NCI-H1048 (cell line): ENCODE measurements around the gene DMWD.
"Not testable (repeated sequence)": the region's sequence is repeated elsewhere in the genome, so short reads cannot be mapped to it uniquely, and the experiment has no call there.

ENCODE experiments used
- DNase-seq: peaks from one replicate; lab custom pipeline; 2025; lab: John Stamatoyannopoulos, UW

DMWD gene

DNA sequence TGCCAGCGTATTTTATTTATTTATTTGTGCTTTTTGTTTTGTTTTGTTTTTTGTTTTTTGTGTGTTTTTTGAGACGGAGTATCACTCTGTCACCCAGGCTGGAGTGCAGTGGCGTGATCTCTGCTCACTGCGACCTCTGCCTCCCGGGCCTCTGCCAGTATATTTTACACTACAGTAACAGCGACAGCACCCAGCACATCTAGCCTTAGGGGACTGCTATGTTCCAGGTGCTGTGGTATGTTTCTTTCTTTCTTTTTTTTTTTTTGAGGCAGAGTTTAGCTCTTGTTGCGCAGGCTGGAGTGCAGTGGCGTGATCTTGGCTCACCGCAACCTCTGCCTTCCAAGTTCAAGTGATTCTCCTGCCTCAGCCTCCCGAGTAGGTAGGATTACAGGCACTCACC is 41.2 kb downstream of the DMWD start:
- DNase-seq, result not testable (repeated sequence)

DNA sequence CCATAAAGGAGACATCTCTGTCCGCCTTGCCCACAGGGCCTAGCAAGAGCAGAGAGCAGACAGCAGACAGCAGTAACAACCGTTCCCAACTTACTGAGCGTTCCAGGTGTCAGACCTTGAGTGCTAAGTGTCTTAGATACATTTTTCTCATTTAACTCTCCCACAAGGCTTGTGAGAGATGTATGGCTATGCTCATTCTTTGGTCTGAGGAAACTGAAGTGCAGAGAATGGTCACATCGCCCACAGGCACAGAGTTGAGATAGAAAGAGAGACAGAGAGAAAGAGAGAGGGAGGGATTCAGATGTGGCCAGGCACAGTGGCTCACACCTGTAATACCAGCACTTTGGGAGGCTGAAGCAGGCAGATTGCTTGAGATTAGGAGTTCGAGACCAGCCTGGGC is 45.1 kb downstream of the DMWD start:
- DNase-seq, result no peak

DNA sequence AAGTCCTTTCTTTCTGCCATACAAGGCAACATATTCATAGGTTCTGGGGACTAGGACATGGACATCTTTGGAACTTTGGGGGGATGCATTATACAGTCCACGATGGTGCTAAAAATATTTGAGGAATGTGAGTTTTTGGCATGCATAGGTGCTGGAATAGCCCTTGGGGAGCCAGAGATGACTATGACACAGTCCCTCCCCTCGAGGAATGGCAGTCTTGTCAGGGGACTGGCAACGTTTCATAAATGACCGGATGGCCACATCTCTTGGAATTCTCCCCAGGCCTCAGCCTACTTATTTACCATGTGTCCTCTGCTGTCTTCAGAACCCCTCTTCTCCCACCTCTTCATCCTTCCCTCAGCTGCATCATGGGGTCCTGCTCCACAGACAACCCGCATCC is 45.8 kb downstream of the DMWD start:
- DNase-seq, result no peak

DNA sequence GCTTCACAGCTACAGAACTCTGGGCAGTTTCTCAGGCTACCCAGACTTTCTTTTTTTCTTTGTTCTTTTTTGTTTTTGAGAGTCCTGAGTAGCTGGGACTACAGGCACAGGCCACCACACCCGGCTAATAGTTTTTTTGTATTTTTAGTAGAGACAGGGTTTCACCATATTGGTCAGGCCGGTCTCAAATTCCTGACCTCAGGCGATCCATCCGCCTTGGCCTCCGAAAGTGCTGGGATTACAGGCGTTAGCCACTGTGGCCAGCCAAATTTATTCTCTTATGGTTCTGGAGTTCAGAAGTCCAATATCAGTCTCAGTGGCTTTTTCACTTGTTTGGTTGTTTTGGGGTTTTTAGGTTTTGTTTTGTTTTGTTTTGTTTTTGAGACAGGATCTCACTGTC is 47.0 kb downstream of the DMWD start:
- DNase-seq, result no peak

DNA sequence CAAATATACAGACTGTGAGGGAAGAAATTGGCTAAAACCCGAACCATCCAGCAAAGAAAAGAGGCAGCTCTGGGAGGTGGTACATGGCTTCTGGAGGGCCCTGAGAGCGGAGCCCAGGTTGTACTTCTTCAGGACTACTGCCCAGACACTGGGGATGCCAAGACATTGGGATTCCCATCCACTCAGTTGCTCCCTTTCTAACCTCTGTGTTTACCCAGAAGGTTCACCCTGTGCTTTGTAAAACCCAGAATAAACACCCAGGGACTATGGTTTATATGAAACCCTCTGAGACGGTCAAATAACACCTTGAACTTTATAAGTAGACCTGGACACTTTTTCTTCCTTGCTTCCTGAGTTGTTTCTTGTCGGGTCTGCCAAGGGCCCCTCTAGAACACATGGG is 49.7 kb downstream of the DMWD start:
- no peak for DNase-seq

DNA sequence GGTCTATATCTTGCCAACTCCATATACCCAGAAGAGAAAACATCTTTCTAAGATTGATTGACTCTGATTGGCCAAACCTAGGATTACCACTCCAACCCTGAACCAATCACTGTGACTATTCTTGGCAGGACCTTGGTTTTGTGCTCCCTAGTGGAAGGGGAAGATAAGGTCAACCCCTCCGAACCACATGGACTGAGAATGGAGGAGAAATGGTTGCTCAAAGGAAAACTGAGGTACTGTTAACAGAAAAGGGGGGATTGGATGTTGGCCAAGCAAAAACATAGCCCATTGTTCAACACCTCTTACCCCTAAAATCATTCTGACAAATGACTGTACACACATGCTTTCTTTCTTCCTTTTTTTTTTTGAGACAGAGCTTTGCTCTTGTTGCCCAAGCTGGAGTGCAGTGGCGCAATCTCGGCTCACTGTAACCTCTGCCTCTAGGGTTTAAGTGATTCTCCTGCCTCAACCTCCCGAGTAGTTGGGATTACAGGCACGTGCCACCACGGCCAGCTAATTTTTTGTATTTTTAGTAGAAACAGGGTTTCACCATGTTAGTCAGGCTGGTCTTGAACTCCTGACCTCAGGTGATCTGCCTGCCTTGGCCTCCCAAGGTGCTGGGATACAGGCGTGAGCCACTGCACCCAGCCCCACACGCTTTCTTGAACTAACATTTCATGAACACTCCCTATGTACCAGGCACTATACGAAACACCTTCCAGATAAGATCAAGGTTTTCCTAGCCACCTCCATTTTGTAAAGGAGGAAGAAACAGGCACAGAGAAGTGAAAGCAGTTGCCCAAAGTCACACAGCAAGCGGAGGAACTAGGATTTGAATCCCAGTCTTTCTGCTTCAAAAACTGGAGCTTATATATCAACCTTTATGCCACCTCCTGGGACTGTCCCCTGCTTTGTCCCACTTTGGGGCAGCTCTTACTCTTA is 52.9 kb downstream of the DMWD start:
- no peak for DNase-seq

DNA sequence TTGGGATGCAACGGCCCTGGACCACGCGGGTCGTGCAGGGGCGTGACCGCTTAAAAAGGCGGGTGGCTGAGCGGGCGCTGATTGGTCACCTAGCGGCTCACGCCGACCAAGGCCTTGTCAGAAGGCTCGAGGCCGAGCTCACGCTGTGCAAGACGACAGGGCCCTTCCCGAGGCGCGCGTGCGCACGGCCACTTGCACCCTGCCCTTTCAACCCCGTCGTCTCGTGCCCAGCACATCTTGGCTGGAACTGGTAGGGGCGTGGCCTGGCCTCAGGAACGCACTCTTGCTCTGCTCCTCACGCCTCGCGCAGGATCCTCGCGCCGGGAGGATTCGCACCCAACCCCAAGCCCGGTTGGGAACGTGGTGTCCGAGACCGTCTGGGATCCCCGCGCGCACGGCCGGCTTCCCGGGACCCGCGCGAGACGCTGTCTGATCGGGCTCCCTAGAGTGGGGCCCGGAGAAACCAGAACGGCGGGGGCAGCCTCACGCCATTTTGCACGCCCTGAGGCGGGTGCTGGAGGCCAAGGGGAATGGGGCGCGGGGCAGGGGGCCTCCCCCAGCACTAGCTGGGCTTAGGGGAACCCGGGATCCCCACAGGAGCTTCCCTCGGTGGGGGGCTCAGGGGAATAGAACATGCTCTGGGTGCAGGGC is 59.4 kb downstream of the DMWD start, which contains the start of gene MEIOSIN:
Gene MEIOSIN (plus strand): TSS at position 280 of the 651 bp plus-strand sequence. CDS start 1,938 bp downstream, outside the sequence.
- DNase-seq, result no peak
